Measurements from ENCODE around the gene STMN3.
"Not testable (repeated sequence)": the region's sequence is repeated elsewhere in the genome, so short reads cannot be mapped to it uniquely, and the experiment has no call there.

STMN3 gene

GRCh38 chr20:63675681-63676368 lies 22.6 kb upstream of the STMN3 start:
- DNase-seq = no peak

GRCh38 chr20:63673951-63674350 lies 20.7 kb upstream of the STMN3 start:
- DNase-seq = no peak

GRCh38 chr20:63672666-63673065 lies 19.4 kb upstream of the STMN3 start:
- DNase-seq = no peak

- DNase-seq = not testable (repeated sequence)
These were observed 18.5 kb upstream of the STMN3 start for GRCh38 chr20:63671695-63672094.

- DNase-seq = no peak
These were observed 15.1 kb upstream of the STMN3 start for GRCh38 chr20:63668351-63668750.

GRCh38 chr20:63667858-63668257 lies 14.6 kb upstream of the STMN3 start:
- no peak for DNase-seq

GRCh38 chr20:63665708-63666107 lies 12.5 kb upstream of the STMN3 start:
- no peak for DNase-seq

- DNase-seq = no peak
These were observed 11.8 kb upstream of the STMN3 start for GRCh38 chr20:63664861-63665594.

GRCh38 chr20:63664143-63664851 lies 11.1 kb upstream of the STMN3 start:
- DNase-seq = no peak

- no peak for DNase-seq
These were observed 10.3 kb upstream of the STMN3 start for GRCh38 chr20:63663332-63664066.

- no peak for DNase-seq
These were observed 9.6 kb upstream of the STMN3 start for GRCh38 chr20:63662813-63663189.

GRCh38 chr20:63661959-63662812 lies 9.0 kb upstream of the STMN3 start:
- DNase-seq = no peak

GRCh38 chr20:63661108-63661507 lies 7.9 kb upstream of the STMN3 start:
- no peak for DNase-seq

- no peak for DNase-seq
These were observed 7.4 kb upstream of the STMN3 start for GRCh38 chr20:63660622-63661021.

- DNase-seq = not testable (repeated sequence)
These were observed 7.0 kb upstream of the STMN3 start for GRCh38 chr20:63660174-63660573.

GRCh38 chr20:63659370-63659769 lies 6.1 kb upstream of the STMN3 start:
- no peak for DNase-seq

- DNase-seq = no peak
These were observed 5.5 kb upstream of the STMN3 start for GRCh38 chr20:63658749-63659187.

GRCh38 chr20:63657937-63658748 lies 4.9 kb upstream of the STMN3 start, which contains the start of gene RTEL1:
RTEL1 (plus strand) TSS chr20:63658312; CDS start chr20:63659403, 1,091 bp downstream.
- DNase-seq = peak; percentile 71

- DNase-seq = no peak
These were observed 4.2 kb upstream of the STMN3 start for GRCh38 chr20:63657260-63657936.

- DNase-seq = no peak
These were observed 3.2 kb upstream of the STMN3 start for GRCh38 chr20:63656451-63656850.

GRCh38 chr20:63655249-63655648 lies 2.0 kb upstream of the STMN3 start:
- no peak for DNase-seq

Measured in NCI-H1048 (cell line).